Heart left ventricle (tissue), 16 donors: ENCODE measurements around the gene PTPRN2. TPM values are rescaled to one million over a fixed set of nuclear protein-coding genes. Genes with fewer than 3 reads are reported as not detected.
A peak's percentile ranks its signal among the peaks of the same experiment; 100 is the strongest.
"Not testable (repeated sequence)": the region's sequence is repeated elsewhere in the genome, so short reads cannot be mapped to it uniquely, and the experiment has no call there.

Experiments used
- ATAC-seq, 4 donors: fragments of 200-7000 bp; cut with Tn5 transposase; one replicate each; pipeline ENCODE4 v1.9.1; 2020 to 2022; ENCODE audit warnings: moderate library complexity in 4 of 4, mild to moderate bottlenecking in 3 of 4, moderate number of reproducible peaks in 1 of 4
- DNase-seq, 5 donors: peaks; one replicate each; pipeline ENCODE4 v3.0.0-alpha.2; 2020
- H3K27ac ChIP-seq, 12 donors: fragments of 200-600 bp; sonication (generic) in 4 of 12; one replicate each; pipeline versions ENCODE4 v1.5.0 to v1.8.0; 2016 to 2022; ENCODE audit warnings: mild to moderate bottlenecking in 2 of 12
- H3K27me3 ChIP-seq, 9 donors: fragments of 200-600 bp; sonication (generic) in 2 of 9; one replicate each; pipeline versions ENCODE4 v1.5.1 to v1.8.0; 2016 to 2022; ENCODE audit warnings: mild to moderate bottlenecking in 3 of 9
- H3K36me3 ChIP-seq, 9 donors: fragments of 200-600 bp; sonication (generic) in 2 of 9; one replicate each; pipeline versions ENCODE4 v1.5.0 to v1.8.0; 2018 to 2022; ENCODE audit warnings: mild to moderate bottlenecking in 2 of 9
- H3K4me1 ChIP-seq, 12 donors: fragments of 200-600 bp; sonication (generic) in 4 of 12; one replicate each; pipeline versions ENCODE4 v1.5.0 to v1.8.0; 2016 to 2022; ENCODE audit warnings: mild to moderate bottlenecking in 3 of 12
- H3K4me3 ChIP-seq, 12 donors: fragments of 200-600 bp; sonication (generic) in 4 of 12; one replicate each; pipeline versions ENCODE4 v1.5.0 to v1.8.0; 2017 to 2022; ENCODE audit warnings: mild to moderate bottlenecking in 9 of 12, moderate library complexity in 4 of 12
- H3K9me3 ChIP-seq, 12 donors: fragments of 200-600 bp; sonication (generic) in 4 of 12; one replicate each; pipeline versions ENCODE4 v1.5.0 to v1.8.0; 2016 to 2022; ENCODE audit warnings: mild to moderate bottlenecking in 1 of 12
- POLR2A ChIP-seq, 2 donors: fragments of 450-650 bp; IDR thresholded peaks; one replicate each; pipeline ENCODE4 v1.6.1; 2017; ENCODE audit warnings: antibody characterized with exemption in 2 of 2, mild to moderate bottlenecking in 2 of 2, moderate library complexity in 2 of 2
- WGBS, 4 donors: extraction: QIAGEN DNeasy Blood & Tissue Kit in 2 of 4; methylation state at CpG; one replicate each; pipeline versions ENCODE4 v1.1.5 to v1.1.7; 2013 to 2018; 5-methylcytosine and 5-hydroxymethylcytosine counted together
- intact Hi-C, 10 donors: fragments of 100-400 bp; cut with DNase I; formaldehyde crosslinking; loops; one replicate each; pipeline versions ENCODE4 v1.11.1 to v1.14.2; 2022
- polyA plus RNA-seq, 2 donors: library from polyadenylated mRNA; stranded (reverse); fragments of 200-250 nt; gene quantifications; one replicate each; pipeline ENCODE4 v1.2.3, GENCODE V29; 2013
- total RNA-seq, 9 donors: library from RNA; depleted of rRNA in 2 of 9; stranded (reverse); fragments of >200 nt in 2 of 9; fragmentation: NEBNext Ultra II Directional in 3 of 9; extraction: Animal tissue kit (Norgen Biotek cat#: 25700) in 3 of 9; gene quantifications; one replicate each; pipeline versions ENCODE4 v1.1.0 to v1.2.4, GENCODE V29; 2016 to 2023
- TF ChIP-seq, protein P1 (sequence below), 12 donors: fragments of 200-600 bp; sonication (generic) in 4 of 12; IDR thresholded peaks; one replicate each; pipeline versions ENCODE4 v1.5.0 to v1.8.0; 2018 to 2022; ENCODE audit warnings: antibody characterized with exemption in 12 of 12, mild to moderate bottlenecking in 5 of 12
- donor health status: ischemic (EF 13 %, LVEDD 7.1; RV severe dilation, severe dysfunction).
- donor health status: healthy with polysubstance abuse.
- donor health status: DM: no; HTN: yes; CAD: no.
- donor health status: DM: no; HTN: no; CAD: no.
- donor health status: ischemic (EF 25% LVEDD 6.9; RV normal size, moderate dysfunction).
- donor health status: ischemic (EF 25% LVEDD 5.7; RV mildly dilated, moderate dysfunction).
- donor health status: healthy.
- donor health status: DM: yes; HTN: yes; CAD: no.
- donor health status: ischemic (EF 35%, LVEDD 5.7; RV mildly dilated, moderate dysfunction).
- donor health status: nonischemic (EF 11% LVEDD 7.7; RV severe dilation, severe dysfunction).
- donor health status: DM: yes; HTN: yes; CAD: no.
- donor health status: PGD.
- donor health status: ischemic (EF 29% LVEDD 5.4; RV normal size, mild dysfunction).
- donor health status: nonischemic (EF 23%, LVEDD 6.1; RV moderate dilation, normal function).

PTPRN2 gene
- total and polyA plus RNA-seq, 11 donors, result 0.61 to 2.3 (median 1.3) TPM

DNA sequence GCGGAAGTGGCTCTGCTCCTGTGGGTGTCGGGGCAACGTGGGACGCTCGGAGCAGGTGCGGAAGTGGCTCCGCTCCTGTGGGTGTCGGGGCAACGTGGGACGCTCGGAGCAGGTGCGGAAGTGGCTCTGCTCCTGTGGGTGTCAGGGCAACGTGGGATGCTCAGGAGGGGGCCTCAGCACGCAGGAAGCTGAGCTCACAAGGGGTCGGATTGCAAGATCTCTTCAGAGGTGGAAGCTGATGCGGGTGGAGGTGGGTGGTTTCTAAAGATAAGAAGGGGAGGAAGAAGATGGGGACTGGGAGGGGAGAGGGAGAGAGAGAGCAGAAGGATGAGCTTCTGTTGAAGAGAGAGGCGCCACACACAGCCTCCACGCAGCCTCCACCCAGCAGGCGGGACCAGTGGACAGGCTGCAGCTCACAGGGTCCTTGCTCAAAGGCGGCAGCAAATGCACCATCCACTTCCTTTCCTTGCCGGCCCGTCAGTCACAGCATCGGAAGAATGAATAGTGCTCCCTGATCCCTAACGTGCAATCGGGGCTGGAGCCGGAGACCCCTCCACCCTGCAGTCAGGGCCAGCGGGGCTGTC is 78.7 kb downstream of the PTPRN2 start:
- intact Hi-C loops, result no loop called here
- no peak overlapping the region for H3K4me3 ChIP-seq
- WGBS, 4 donors, result 74 to 81% (median 77%) methylated on average over 17 to 27 of the region's 27 CpGs

DNA sequence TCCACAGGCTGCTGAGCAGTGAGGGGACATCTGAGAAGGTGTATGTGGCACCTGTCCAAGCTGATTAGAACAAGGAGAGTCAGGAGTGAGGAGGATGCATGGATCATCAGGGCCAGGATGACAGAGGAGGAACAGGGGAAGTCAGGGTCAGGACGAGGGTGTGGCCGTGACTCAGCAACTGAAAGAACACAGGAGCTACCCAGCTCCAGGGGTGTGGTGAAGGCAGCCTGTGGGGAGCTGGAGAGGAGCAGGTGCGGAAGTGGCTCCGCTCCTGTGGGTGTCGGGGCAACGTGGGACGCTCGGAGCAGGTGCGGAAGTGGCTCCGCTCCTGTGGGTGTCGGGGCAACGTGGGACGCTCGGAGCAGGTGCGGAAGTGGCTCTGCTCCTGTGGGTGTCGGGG is 79.3 kb downstream of the PTPRN2 start:
- H3K27ac ChIP-seq, DNase-seq, H3K4me3 ChIP-seq, intact Hi-C loops, ATAC-seq, H3K4me1 ChIP-seq, H3K36me3 ChIP-seq: not testable (repeated sequence)
- Histone ChIP-seq H3K27me3 (peaks cover 0 to 16% (median 0%) of the 10 kb centered on the region in 9 donors), H3K9me3 (peaks cover 0 to 37% (median 19%) of the 10 kb centered on the region in 12 donors)
- 84 to 90% (median 88%) methylated on average over 4 to 12 of the region's 16 CpGs for WGBS, 4 donors

More for the DNA sequence above, 78.7 kb downstream of the PTPRN2 start:
- Histone ChIP-seq H3K4me1 (no peaks in the 10 kb centered on the region), H3K27me3 (peaks cover 0 to 12% (median 0%) of the 10 kb centered on the region in 9 donors), H3K36me3 (no peaks in the 10 kb centered on the region), H3K27ac (no peak overlapping the region), H3K9me3 (peaks cover 0 to 38% (median 19%) of the 10 kb centered on the region in 12 donors)
- no peak for ATAC-seq
- TF ChIP-seq, protein P1, sequence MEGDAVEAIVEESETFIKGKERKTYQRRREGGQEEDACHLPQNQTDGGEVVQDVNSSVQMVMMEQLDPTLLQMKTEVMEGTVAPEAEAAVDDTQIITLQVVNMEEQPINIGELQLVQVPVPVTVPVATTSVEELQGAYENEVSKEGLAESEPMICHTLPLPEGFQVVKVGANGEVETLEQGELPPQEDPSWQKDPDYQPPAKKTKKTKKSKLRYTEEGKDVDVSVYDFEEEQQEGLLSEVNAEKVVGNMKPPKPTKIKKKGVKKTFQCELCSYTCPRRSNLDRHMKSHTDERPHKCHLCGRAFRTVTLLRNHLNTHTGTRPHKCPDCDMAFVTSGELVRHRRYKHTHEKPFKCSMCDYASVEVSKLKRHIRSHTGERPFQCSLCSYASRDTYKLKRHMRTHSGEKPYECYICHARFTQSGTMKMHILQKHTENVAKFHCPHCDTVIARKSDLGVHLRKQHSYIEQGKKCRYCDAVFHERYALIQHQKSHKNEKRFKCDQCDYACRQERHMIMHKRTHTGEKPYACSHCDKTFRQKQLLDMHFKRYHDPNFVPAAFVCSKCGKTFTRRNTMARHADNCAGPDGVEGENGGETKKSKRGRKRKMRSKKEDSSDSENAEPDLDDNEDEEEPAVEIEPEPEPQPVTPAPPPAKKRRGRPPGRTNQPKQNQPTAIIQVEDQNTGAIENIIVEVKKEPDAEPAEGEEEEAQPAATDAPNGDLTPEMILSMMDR (IDR thresholded peaks at IDR 0.05), result no peak
- TF ChIP-seq POLR2A (IDR thresholded peaks at IDR 0.05), result no peak
- no peak for DNase-seq

DNA sequence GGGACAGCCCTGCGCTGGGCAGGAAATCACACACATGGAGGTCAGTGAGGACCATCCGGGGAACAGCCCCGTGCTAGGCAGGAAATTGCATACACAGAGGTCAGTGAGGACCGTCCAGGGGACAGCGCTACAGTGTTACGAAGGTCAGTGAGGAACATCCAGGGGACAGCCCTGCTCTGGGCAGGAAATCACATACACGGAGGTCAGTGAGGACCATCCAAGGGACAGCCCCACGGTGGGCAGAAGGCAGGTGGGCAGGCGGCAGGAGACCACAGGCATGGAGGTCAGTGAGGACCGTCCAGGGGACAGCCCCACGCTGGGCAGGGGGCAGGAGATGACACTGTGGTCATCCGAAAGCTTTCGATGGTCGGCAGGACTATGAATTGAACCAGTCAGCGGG is 79.7 kb downstream of the PTPRN2 start:
- WGBS, 4 donors, result 68 to 82% (median 74%) methylated on average over 12 to 15 of the region's 15 CpGs
- intact Hi-C loops, result no loop called here
- no peak overlapping the region for H3K4me3 ChIP-seq

GRCh38 chr7:158507175-158507574 is 80.4 kb downstream of the PTPRN2 start:
- DNase-seq, H3K36me3 ChIP-seq, H3K4me1 ChIP-seq, intact Hi-C loops, H3K27ac ChIP-seq, ATAC-seq, H3K4me3 ChIP-seq: not testable (repeated sequence)
- Histone ChIP-seq H3K9me3 (peaks cover 0 to 29% (median 14%) of the 10 kb centered on the region in 12 donors), H3K27me3 (peaks cover 0 to 23% (median 0%) of the 10 kb centered on the region in 9 donors)
- WGBS, 4 donors, result 63 to 80% (median 76%) methylated on average over 6 to 7 of the region's 7 CpGs

More for the DNA sequence above, 79.7 kb downstream of the PTPRN2 start:
- H3K27ac ChIP-seq, result no peak overlapping the region
- ATAC-seq (peak in 1 of 4 donors; percentile 18), DNase-seq (no peak)
- H3K36me3 ChIP-seq, result no peaks in the 10 kb centered on the region
- H3K27me3 ChIP-seq, result peaks cover 0 to 19% (median 0%) of the 10 kb centered on the region in 9 donors
- H3K4me1 ChIP-seq, result no peaks in the 10 kb centered on the region
- TF ChIP-seq, protein P1 (IDR thresholded peaks at IDR 0.05), result no peak
- no peak for TF ChIP-seq POLR2A (IDR thresholded peaks at IDR 0.05)
- H3K9me3 ChIP-seq, result peaks cover 0 to 34% (median 19%) of the 10 kb centered on the region in 12 donors

DNA sequence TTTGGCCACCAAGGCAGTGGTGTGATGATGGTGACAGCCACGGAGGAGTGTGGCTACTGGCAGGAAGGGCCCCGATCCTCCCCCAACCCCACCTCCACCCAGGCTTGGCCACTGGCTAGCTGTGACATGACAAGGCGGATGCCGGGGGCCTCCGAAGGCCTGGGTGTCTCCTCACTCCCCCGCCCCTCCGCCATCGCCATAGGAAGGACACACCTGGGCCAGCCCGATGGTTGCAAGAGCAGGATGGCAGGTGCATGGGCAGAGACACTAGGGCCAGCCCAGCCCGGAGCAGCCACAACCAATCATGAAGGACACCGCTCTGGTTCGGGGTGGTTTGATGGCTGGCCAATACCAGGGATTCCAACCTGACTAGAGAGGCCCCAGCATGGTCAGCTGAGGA is 81.0 kb downstream of the PTPRN2 start:
- peaks cover 0 to 28% (median 0%) of the 10 kb centered on the region in 9 donors for H3K27me3 ChIP-seq
- no peak overlapping the region for H3K27ac ChIP-seq
- TF ChIP-seq POLR2A (IDR thresholded peaks at IDR 0.05), result no peak
- TF ChIP-seq, protein P1 (IDR thresholded peaks at IDR 0.05), result no peak
- DNase-seq, result no peak
- WGBS, 4 donors, result 95 to 98% (median 97%) methylated on average over 9 to 12 of the region's 12 CpGs
- ATAC-seq, result no peak
- no peaks in the 10 kb centered on the region for H3K4me1 ChIP-seq
- no peaks in the 10 kb centered on the region for H3K36me3 ChIP-seq
- no peak overlapping the region for H3K4me3 ChIP-seq
- H3K9me3 ChIP-seq, result peaks cover 0 to 24% (median 8%) of the 10 kb centered on the region in 12 donors
- intact Hi-C loops, result no loop called here
